ENCODE data around the gene TBX1. TPM values are rescaled to one million over a fixed set of nuclear protein-coding genes. Genes with fewer than 3 reads are reported as not detected.
"Not testable (repeated sequence)": the region's sequence is repeated elsewhere in the genome, so short reads cannot be mapped to it uniquely, and the experiment has no call there.

TBX1 gene
- total RNA-seq, 1 donor from 2014 or later: not detected

DNA sequence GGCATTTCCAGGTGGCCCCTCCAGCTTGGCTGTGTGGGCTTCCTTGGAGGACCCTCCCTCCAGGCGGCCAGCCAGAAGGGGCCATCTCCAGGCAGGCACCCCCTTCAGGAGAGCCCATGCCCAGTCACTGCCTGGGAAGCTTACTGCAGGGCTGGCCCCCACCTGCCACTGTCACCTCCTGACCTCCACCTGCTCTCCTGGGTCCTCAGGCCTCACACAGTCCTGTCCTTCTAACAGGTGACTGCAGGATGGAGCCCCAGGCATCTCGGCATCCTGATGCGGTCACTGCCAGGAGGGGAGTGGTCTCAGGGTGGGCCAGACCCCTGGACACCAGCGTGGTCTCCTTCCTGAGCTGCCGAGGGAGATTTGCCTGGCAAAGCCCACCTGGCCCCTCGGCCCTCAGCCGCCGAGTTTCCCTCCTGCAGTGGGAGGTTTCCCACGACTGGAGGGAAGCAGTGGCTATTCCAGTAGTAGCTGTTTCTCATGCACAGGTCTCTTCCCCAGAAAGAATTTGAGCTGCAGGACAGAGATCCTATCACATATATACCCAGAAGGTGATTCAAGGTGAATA lies 13.0 kb downstream of the TBX1 start:
- DNase-seq (ENCODE audit: low read depth, low spot score): no peak
- H3K4me3 Mint-ChIP-seq: no peak overlapping the region
- no peak overlapping the region for H3K27ac Mint-ChIP-seq (ENCODE audit: unreplicated experiment)
- no peaks in the 10 kb centered on the region for H3K4me1 Mint-ChIP-seq
- no peaks in the 10 kb centered on the region for H3K36me3 Mint-ChIP-seq (ENCODE audit: low read depth)
- H3K9me3 Mint-ChIP-seq: no peaks in the 10 kb centered on the region
- TF ChIP-seq, protein P1, sequence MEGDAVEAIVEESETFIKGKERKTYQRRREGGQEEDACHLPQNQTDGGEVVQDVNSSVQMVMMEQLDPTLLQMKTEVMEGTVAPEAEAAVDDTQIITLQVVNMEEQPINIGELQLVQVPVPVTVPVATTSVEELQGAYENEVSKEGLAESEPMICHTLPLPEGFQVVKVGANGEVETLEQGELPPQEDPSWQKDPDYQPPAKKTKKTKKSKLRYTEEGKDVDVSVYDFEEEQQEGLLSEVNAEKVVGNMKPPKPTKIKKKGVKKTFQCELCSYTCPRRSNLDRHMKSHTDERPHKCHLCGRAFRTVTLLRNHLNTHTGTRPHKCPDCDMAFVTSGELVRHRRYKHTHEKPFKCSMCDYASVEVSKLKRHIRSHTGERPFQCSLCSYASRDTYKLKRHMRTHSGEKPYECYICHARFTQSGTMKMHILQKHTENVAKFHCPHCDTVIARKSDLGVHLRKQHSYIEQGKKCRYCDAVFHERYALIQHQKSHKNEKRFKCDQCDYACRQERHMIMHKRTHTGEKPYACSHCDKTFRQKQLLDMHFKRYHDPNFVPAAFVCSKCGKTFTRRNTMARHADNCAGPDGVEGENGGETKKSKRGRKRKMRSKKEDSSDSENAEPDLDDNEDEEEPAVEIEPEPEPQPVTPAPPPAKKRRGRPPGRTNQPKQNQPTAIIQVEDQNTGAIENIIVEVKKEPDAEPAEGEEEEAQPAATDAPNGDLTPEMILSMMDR (conservative IDR thresholded peaks at IDR 0.05): no peak
- peaks cover 52% of the 10 kb centered on the region for H3K27me3 Mint-ChIP-seq (ENCODE audit: low read depth)

DNA sequence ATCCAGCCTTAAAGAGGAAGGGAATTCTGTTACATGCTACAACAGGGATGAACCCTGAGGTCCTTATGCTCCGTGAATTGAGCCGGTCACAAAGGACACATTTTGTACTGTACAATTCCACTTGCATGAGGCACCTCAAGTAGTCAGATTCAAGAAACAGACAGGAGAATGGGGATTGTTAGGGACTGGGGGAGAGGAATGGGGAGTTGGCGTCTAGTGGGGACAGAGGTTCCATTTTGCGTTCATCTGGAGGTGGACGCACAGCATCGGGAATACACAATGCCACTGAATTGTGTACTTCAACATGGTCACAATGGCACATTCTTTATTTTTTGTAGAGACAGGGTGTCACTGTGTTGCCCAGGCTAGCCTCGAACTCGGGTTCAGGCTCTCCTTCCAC lies 14.1 kb downstream of the TBX1 start:
- H3K36me3 Mint-ChIP-seq (ENCODE audit: low read depth): no peaks in the 10 kb centered on the region

DNA sequence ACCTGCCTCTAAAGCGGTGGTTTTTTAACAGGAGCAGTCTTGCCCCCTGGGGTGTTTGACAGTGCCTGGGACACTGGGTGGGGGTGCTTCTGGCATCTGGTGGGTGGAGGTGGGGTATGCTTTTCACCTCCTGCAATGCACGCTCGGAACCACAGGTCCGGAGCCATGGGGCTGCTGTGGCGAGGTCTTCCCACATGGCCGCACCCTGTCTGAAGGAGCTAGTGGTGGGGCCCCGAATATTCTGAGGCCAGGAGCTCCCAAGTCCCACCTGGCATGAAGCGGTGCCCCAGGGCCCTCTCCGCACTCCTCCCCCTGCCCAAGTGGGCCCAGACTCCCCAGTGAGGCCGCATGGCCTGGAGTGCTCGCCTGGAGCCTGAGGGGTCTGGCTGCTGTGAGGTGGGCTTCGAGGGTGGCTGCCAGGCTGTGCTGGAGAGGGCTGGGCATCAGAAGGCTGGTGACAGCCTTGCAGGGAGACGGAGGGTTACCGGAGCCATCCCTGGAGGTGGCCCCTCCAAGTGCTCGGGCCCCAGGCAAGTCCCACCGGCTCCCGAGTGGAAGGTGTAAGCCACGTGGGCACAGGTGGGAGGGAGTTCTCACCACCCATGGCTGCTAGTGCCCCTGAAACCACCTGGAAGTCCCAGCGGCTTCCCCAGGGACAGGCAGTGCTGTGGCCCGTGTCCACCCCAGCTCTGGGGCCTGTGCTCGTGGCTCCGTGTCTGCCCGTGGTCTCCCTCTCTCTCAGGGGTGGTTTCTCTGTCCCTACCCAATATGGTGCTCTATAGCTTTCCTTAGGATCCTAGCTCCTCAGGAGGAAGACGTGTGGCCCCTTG lies 15.1 kb downstream of the TBX1 start:
- peaks cover 2% of the 10 kb centered on the region for H3K9me3 Mint-ChIP-seq
- H3K27me3 Mint-ChIP-seq (ENCODE audit: low read depth): peaks cover 48% of the 10 kb centered on the region
- H3K4me1 Mint-ChIP-seq: peaks cover 5% of the 10 kb centered on the region
- TF ChIP-seq, protein P1 (conservative IDR thresholded peaks at IDR 0.05): no peak
- no peaks in the 10 kb centered on the region for H3K36me3 Mint-ChIP-seq (ENCODE audit: low read depth)
- H3K4me3 Mint-ChIP-seq: no peak overlapping the region
- no peak overlapping the region for H3K27ac Mint-ChIP-seq (ENCODE audit: unreplicated experiment)
- DNase-seq (ENCODE audit: low read depth, low spot score): no peak

More for the DNA sequence above, 14.1 kb downstream of the TBX1 start:
- no peak overlapping the region for H3K27ac Mint-ChIP-seq (ENCODE audit: unreplicated experiment)
- H3K9me3 Mint-ChIP-seq: no peaks in the 10 kb centered on the region
- TF ChIP-seq, protein P1 (conservative IDR thresholded peaks at IDR 0.05): no peak
- no peak for DNase-seq (ENCODE audit: low read depth, low spot score)
- H3K4me3 Mint-ChIP-seq: no peak overlapping the region
- peaks cover 49% of the 10 kb centered on the region for H3K27me3 Mint-ChIP-seq (ENCODE audit: low read depth)
- no peaks in the 10 kb centered on the region for H3K4me1 Mint-ChIP-seq

DNA sequence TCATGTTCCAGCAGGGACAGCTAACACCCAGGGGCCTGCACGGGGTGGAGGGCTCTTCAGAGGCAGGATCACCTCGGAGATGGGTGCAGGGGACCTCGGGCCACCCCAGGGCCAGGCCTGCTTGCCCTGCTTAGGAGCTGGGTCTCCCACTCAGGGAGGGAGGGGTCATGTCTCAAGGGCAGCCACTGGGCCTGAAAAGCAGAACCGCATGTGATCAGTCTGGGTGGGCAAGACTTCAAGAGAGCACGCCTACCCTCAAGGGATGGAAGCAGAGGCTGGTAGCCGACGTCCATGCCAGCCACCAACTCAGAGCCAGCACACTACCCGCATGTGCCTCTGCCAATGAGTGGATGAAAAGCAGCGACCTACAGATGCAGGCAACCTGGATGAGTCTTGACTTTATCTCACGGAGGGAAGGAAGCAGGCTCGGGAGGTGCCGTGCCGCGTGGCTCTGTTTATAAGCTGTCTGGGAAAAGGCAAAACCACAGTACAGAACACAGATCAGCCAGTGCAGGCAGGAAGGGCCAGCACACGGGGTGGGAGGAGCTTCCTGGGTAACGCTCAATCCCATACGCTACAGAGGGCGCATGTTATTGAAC lies 16.0 kb downstream of the TBX1 start:
- H3K4me3 Mint-ChIP-seq: no peak overlapping the region
- H3K27ac Mint-ChIP-seq (ENCODE audit: unreplicated experiment): no peak overlapping the region
- DNase-seq (ENCODE audit: low read depth, low spot score): no peak
- peaks cover 5% of the 10 kb centered on the region for H3K4me1 Mint-ChIP-seq
- TF ChIP-seq, protein P1 (conservative IDR thresholded peaks at IDR 0.05): no peak
- H3K9me3 Mint-ChIP-seq: peaks cover 2% of the 10 kb centered on the region
- H3K27me3 Mint-ChIP-seq (ENCODE audit: low read depth): peaks cover 41% of the 10 kb centered on the region
- no peaks in the 10 kb centered on the region for H3K36me3 Mint-ChIP-seq (ENCODE audit: low read depth)

DNA sequence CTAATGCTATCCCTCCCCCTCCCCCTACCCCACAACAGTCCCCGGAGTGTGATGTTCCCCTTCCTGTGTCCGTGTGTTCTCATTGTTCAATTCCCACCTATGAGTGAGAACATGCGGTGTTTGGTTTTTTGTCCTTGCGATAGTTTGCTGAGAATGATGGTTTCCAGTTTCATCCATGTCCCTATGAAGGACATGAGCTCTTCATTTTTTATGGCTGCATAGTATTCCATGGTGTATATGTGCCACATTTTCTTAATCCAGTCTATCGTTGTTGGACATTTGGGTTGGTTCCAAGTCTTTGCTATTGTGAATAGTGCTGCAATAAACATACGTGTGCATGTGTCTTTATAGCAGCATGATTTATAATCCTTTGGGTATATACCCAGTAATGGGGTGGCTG lies 16.6 kb downstream of the TBX1 start:
- peaks cover 36% of the 10 kb centered on the region for H3K27me3 Mint-ChIP-seq (ENCODE audit: low read depth)

DNA sequence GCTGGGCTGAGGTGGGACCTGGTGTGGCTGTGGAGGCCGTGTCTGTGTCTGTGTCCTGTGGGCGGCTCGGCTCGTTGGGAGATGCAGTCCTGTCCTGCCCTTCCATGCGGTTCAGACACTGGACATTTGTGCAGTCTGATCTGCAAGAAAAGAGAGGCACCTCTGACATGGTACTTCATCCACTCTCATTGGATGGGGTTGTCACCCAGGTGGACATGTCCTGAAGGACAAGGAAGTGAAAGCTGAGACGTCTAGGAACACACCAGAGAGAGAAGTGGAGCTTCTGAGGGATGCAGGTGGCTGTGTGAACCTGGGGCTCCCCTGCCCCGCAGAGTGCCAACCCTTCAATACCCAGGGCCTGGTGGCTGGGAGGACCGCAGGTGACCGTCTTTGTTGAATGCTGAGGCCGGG lies 18.4 kb downstream of the TBX1 start:
- no peaks in the 10 kb centered on the region for H3K36me3 Mint-ChIP-seq (ENCODE audit: low read depth)
- TF ChIP-seq, protein P1 (conservative IDR thresholded peaks at IDR 0.05): no peak
- H3K4me1 Mint-ChIP-seq: peaks cover 5% of the 10 kb centered on the region
- DNase-seq (ENCODE audit: low read depth, low spot score): no peak
- peaks cover 2% of the 10 kb centered on the region for H3K9me3 Mint-ChIP-seq
- H3K4me3 Mint-ChIP-seq: no peak overlapping the region
- H3K27ac Mint-ChIP-seq (ENCODE audit: unreplicated experiment): no peak overlapping the region
- peaks cover 21% of the 10 kb centered on the region for H3K27me3 Mint-ChIP-seq (ENCODE audit: low read depth)

More for the DNA sequence above, 16.6 kb downstream of the TBX1 start:
- DNase-seq (ENCODE audit: low read depth, low spot score); H3K9me3 Mint-ChIP-seq; H3K4me1 Mint-ChIP-seq; H3K27ac Mint-ChIP-seq (ENCODE audit: unreplicated experiment); H3K4me3 Mint-ChIP-seq; H3K36me3 Mint-ChIP-seq (ENCODE audit: low read depth): not testable (repeated sequence)
